Left ventricle myocardium inferior (tissue), 1 donor: ENCODE data around the gene ZNF236. TPM values are rescaled to one million over a fixed set of nuclear protein-coding genes. Genes with fewer than 3 reads are reported as not detected.

Experiments used
- DNase-seq: peaks from one replicate; pipeline ENCODE4 v3.0.0-alpha.2; 2020
- H3K27ac ChIP-seq: fragments of 200-600 bp; replicated peaks from 2 replicates; pipeline ENCODE4 v1.8.0; 2021
- H3K27me3 ChIP-seq: fragments of 200-600 bp; 2 replicates; pipeline ENCODE4 v1.8.0; 2021; ENCODE audit warnings: low read depth
- H3K36me3 ChIP-seq: fragments of 200-600 bp; 2 replicates; pipeline ENCODE4 v1.8.0; 2021
- H3K4me1 ChIP-seq: fragments of 200-600 bp; 2 replicates; pipeline ENCODE4 v1.8.0; 2021
- H3K4me3 ChIP-seq: fragments of 200-600 bp; 2 replicates; pipeline ENCODE4 v1.8.0; 2021; ENCODE audit warnings: mild to moderate bottlenecking, moderate library complexity
- H3K9me3 ChIP-seq: fragments of 200-600 bp; replicated peaks from 2 replicates; pipeline ENCODE4 v1.8.0; 2021
- intact Hi-C: fragments of 100-400 bp; cut with micrococcal nuclease; formaldehyde crosslinking; loops from one replicate; pipeline ENCODE4 v1.11.0; 2022
- total RNA-seq: library from RNA; stranded (reverse); fragmentation: NEBNext Ultra II Directional; extraction: Animal tissue kit (Norgen Biotek cat#: 25700); gene quantifications from one replicate; pipeline ENCODE4 v1.2.1, GENCODE V29; 2021
- TF ChIP-seq, protein P1 (sequence below): fragments of 200-600 bp; IDR thresholded peaks from 2 replicates; pipeline ENCODE4 v1.8.0; 2021; ENCODE audit warnings: antibody characterized with exemption, mild to moderate bottlenecking, borderline replicate concordance
- donor health status: DM: no; HTN: yes; CAD: no; lungs with severe emphysema.

Gene ZNF236
- total RNA-seq, 1 donor from 2014 or later = 10.6 TPM

- H3K36me3 ChIP-seq = peaks cover 81% of the 10 kb centered on the region
- H3K27ac ChIP-seq = no peak overlapping the region
- no peak overlapping the region for H3K4me3 ChIP-seq
- H3K9me3 ChIP-seq = no peaks in the 10 kb centered on the region
- TF ChIP-seq, protein P1, sequence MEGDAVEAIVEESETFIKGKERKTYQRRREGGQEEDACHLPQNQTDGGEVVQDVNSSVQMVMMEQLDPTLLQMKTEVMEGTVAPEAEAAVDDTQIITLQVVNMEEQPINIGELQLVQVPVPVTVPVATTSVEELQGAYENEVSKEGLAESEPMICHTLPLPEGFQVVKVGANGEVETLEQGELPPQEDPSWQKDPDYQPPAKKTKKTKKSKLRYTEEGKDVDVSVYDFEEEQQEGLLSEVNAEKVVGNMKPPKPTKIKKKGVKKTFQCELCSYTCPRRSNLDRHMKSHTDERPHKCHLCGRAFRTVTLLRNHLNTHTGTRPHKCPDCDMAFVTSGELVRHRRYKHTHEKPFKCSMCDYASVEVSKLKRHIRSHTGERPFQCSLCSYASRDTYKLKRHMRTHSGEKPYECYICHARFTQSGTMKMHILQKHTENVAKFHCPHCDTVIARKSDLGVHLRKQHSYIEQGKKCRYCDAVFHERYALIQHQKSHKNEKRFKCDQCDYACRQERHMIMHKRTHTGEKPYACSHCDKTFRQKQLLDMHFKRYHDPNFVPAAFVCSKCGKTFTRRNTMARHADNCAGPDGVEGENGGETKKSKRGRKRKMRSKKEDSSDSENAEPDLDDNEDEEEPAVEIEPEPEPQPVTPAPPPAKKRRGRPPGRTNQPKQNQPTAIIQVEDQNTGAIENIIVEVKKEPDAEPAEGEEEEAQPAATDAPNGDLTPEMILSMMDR = no peak
- no peaks in the 10 kb centered on the region for H3K4me1 ChIP-seq
- no peak for DNase-seq
- intact Hi-C loops = no loop called here
- no peaks in the 10 kb centered on the region for H3K27me3 ChIP-seq
Observed at GRCh38 chr18:76885001-76885400, 62.6 kb downstream of the ZNF236 start.

DNA sequence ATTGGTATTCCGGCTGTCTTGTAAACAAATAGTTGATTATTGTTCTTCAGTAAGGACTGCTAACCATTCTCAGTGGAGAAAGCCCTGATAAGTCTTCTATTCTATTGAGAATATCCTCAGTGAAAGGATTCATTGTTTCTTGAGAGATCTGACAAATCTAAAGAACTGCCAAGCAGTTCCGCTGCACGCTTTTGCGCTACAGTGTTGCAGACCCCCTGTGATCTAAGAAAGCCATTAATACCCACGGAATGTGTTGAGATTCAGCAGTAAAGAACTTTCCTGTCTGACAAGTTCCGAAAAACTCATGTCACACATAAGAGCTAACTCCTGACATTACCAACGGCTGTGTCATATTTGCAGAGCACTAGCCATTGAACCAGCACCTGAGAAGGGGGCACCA lies 63.8 kb downstream of the ZNF236 start:
- DNase-seq = no peak
- no peak overlapping the region for H3K27ac ChIP-seq
- peaks cover 80% of the 10 kb centered on the region for H3K36me3 ChIP-seq
- TF ChIP-seq, protein P1 = no peak
- H3K27me3 ChIP-seq = no peaks in the 10 kb centered on the region
- H3K4me3 ChIP-seq = no peak overlapping the region
- no peaks in the 10 kb centered on the region for H3K4me1 ChIP-seq
- no peaks in the 10 kb centered on the region for H3K9me3 ChIP-seq
- intact Hi-C loops = no loop called here

DNA sequence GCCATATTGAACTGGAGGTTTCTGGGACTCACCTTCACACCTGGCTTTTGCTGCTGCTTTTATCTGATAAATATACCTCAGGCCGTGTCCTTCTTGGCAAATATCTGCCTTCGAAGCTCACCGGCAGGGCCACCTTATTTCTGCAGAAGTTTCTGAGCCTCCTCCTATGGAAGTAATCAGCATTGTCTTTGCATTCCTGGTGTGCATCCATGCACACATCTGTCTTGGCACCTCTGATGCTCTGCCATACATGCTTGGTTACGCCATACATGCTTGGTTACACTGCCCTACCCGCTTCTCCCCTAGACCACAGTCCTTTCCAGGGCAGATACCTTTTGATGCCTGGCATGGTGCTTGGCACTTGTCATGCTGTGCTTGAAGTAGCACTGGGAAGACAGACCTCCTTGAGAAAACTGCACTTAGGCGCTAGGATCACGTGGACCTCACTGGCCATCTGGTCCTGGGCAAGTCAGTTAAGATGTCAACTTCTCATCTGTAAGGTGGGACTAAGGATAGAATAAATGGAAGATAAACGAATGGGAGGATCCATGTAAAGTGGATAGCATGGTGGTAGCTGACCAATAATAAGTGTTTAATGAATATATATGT lies 66.8 kb downstream of the ZNF236 start:
- Histone ChIP-seq H3K9me3 (no peaks in the 10 kb centered on the region), H3K27me3 (no peaks in the 10 kb centered on the region), H3K4me1 (no peaks in the 10 kb centered on the region), H3K4me3 (no peak overlapping the region), H3K27ac (no peak overlapping the region), H3K36me3 (peaks cover 64% of the 10 kb centered on the region)
- DNase-seq = no peak
- intact Hi-C loops = no loop called here
- TF ChIP-seq, protein P1 = no peak

GRCh38 chr18:76892832-76893231 lies 70.5 kb downstream of the ZNF236 start:
- Histone ChIP-seq H3K27ac (no peak overlapping the region), H3K4me1 (no peaks in the 10 kb centered on the region), H3K9me3 (no peaks in the 10 kb centered on the region), H3K27me3 (no peaks in the 10 kb centered on the region), H3K36me3 (peaks cover 68% of the 10 kb centered on the region), H3K4me3 (no peak overlapping the region)
- TF ChIP-seq, protein P1 = no peak
- intact Hi-C loops = no loop called here
- DNase-seq = no peak

GRCh38 chr18:76894566-76895346 lies 72.4 kb downstream of the ZNF236 start:
- intact Hi-C loops = no loop called here
- peaks cover 71% of the 10 kb centered on the region for H3K36me3 ChIP-seq
- TF ChIP-seq, protein P1 = no peak

More at GRCh38 chr18:76894566-76895346, 72.4 kb downstream of the ZNF236 start:
- no peak for DNase-seq
- H3K27ac ChIP-seq = no peak overlapping the region
- H3K4me3 ChIP-seq = no peak overlapping the region
- no peaks in the 10 kb centered on the region for H3K27me3 ChIP-seq
- no peaks in the 10 kb centered on the region for H3K4me1 ChIP-seq
- no peaks in the 10 kb centered on the region for H3K9me3 ChIP-seq
